Measurements from ENCODE around the gene LDLRAD3. TPM values are rescaled to one million over a fixed set of nuclear protein-coding genes. Genes with fewer than 3 reads are reported as not detected.

The LDLRAD3 gene
- total RNA-seq, 1 donor from 2014 or later = 21.6 TPM

- no peak for DNase-seq (ENCODE audit: low spot score in 2 of 2)
- Histone ChIP-seq H3K36me3 (no peaks in the 10 kb centered on the region), H3K4me1 (no peaks in the 10 kb centered on the region), H3K9me3 (no peaks in the 10 kb centered on the region), H3K4me3 (no peak overlapping the region), H3K27ac (no peak overlapping the region), H3K27me3 (no peaks in the 10 kb centered on the region)
- TF ChIP-seq CTCF (IDR thresholded peaks at IDR 0.05) = no peak
- intact Hi-C loops (cut with DNase I) = no loop called here
These were observed 212.4 kb downstream of the LDLRAD3 start for GRCh38 chr11:36156161-36156816.

GRCh38 chr11:36156817-36157519 lies 213.1 kb downstream of the LDLRAD3 start:
- no peak overlapping the region for H3K27ac ChIP-seq
- H3K9me3 ChIP-seq = no peaks in the 10 kb centered on the region
- DNase-seq (ENCODE audit: low spot score in 2 of 2) = no peak
- no peak overlapping the region for H3K4me3 ChIP-seq
- H3K27me3 ChIP-seq = no peaks in the 10 kb centered on the region
- TF ChIP-seq CTCF (IDR thresholded peaks at IDR 0.05) = no peak
- no peaks in the 10 kb centered on the region for H3K4me1 ChIP-seq
- H3K36me3 ChIP-seq = no peaks in the 10 kb centered on the region
- intact Hi-C loops (cut with DNase I) = no loop called here

GRCh38 chr11:36160091-36160490 lies 216.2 kb downstream of the LDLRAD3 start:
- no peak for TF ChIP-seq CTCF (IDR thresholded peaks at IDR 0.05)
- Histone ChIP-seq H3K36me3 (no peaks in the 10 kb centered on the region), H3K27ac (no peak overlapping the region), H3K9me3 (no peaks in the 10 kb centered on the region), H3K4me1 (no peaks in the 10 kb centered on the region), H3K27me3 (no peaks in the 10 kb centered on the region), H3K4me3 (no peak overlapping the region)
- no peak for DNase-seq (ENCODE audit: low spot score in 2 of 2)
- intact Hi-C loops (cut with DNase I) = no loop called here

DNA sequence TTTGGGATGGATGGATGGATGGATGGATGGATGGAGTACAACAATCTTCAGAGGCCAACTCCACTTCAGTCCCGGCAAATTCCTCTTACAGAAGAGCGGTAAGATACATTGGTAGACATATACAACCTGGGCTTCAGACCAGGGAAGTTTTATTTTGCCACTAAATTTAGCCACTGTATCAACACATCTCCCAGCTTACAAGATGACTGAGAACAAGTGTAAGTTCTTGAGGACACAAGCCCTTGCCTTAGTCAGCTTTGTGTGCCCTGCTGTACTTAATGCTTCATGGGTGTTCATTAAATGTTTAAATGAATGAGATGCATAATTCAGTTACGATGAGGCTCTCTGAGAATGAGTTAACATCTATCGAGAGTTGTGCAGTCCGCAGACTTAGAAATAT lies 217.7 kb downstream of the LDLRAD3 start:
- no peak for TF ChIP-seq CTCF (IDR thresholded peaks at IDR 0.05)
- H3K9me3 ChIP-seq = no peaks in the 10 kb centered on the region

DNA sequence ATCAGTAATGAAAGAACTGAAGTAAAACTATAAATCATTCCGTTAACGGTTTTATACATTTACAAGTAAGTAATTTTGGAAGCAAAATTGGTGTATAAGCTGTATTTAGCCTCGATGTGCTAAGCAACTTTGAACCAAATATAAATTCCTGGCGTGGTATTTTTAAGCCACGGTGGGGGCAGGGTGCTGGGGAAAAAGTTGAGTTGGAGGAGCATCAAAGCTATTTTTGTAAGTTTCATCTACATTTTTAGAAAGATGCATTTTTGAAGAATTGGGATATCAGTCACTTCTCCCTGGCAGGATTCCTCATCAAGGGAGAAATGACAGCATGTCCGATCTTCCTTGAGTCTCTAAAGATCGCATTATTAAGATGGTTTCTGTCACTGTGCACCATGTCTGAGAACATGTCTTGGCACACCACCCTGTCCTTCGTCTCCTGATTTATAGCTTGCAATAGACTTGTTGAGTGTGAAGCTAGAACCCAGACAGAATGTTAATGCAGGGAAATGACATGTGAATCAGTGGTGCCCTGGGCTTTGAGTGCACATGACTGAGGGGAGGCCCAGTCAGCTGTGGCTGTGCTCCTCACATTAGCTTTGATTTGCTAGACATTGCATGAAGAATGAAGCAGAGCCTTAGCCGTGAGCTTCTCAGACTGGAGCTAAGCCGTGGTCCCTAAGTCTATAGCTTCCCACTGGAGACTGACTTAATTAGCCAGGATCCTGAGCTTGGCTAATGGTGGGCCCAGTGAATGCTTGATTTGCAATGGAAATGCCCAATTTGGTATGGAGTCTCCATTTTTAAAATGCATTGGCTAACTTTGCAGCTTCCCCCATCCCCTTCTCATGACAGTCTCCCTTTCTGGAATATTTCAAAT lies 218.4 kb downstream of the LDLRAD3 start:
- Histone ChIP-seq H3K4me1 (no peaks in the 10 kb centered on the region), H3K27ac (no peak overlapping the region), H3K9me3 (no peaks in the 10 kb centered on the region), H3K36me3 (no peaks in the 10 kb centered on the region), H3K27me3 (no peaks in the 10 kb centered on the region), H3K4me3 (no peak overlapping the region)
- TF ChIP-seq CTCF (IDR thresholded peaks at IDR 0.05) = no peak
- no peak for DNase-seq (ENCODE audit: low spot score in 2 of 2)
- intact Hi-C loops (cut with DNase I) = no loop called here

More for the DNA sequence above, 217.7 kb downstream of the LDLRAD3 start:
- Histone ChIP-seq H3K4me1 (no peaks in the 10 kb centered on the region), H3K4me3 (no peak overlapping the region), H3K36me3 (no peaks in the 10 kb centered on the region), H3K27ac (no peak overlapping the region), H3K27me3 (no peaks in the 10 kb centered on the region)
- DNase-seq (ENCODE audit: low spot score in 2 of 2) = no peak
- intact Hi-C loops (cut with DNase I) = no loop called here
